ENCODE results near the gene PM20D2.
"Not testable (repeated sequence)": the region's sequence is repeated elsewhere in the genome, so short reads cannot be mapped to it uniquely, and the experiment has no call there.

PM20D2 gene

GRCh38 chr6:89121934-89122333 lies 23.9 kb upstream of the PM20D2 start:
- no peaks in the 10 kb centered on the region for H3K9me2 ChIP-seq (replicated peaks; ENCODE audit: low read depth, low read length)
- TF ChIP-seq CTCF (conservative IDR thresholded peaks at IDR 0.05; ENCODE audit: low read length) (no peak), EZH2phosphoT487 (IDR thresholded peaks at IDR 0.05; ENCODE audit: borderline replicate concordance) (no peak)
- no peak overlapping the region for H3K4me2 ChIP-seq (ENCODE audit: low read depth, low read length, poor library complexity, severe bottlenecking)
- H3K36me3 ChIP-seq (ENCODE audit: insufficient read depth, low read length), result no peaks in the 10 kb centered on the region
- no peaks in the 10 kb centered on the region for H3F3A ChIP-seq (ENCODE audit: low read depth)
- no peak overlapping the region for H2AFZ ChIP-seq (ENCODE audit: low read length)
- H3K4me3 ChIP-seq (ENCODE audit: low read length, poor library complexity, severe bottlenecking), result no peak overlapping the region
- H3K9me3 ChIP-seq (ENCODE audit: insufficient read depth, low read depth, low read length), result no peaks in the 10 kb centered on the region
- no peak overlapping the region for H3K9ac ChIP-seq (ENCODE audit: low read depth, low read length, poor library complexity, severe bottlenecking)
- H3K4me1 ChIP-seq (ENCODE audit: insufficient read depth, low read length, poor library complexity, severe bottlenecking), result no peaks in the 10 kb centered on the region
- no peaks in the 10 kb centered on the region for H3K27me3 ChIP-seq (ENCODE audit: insufficient read depth, low read length, poor library complexity, severe bottlenecking)
- no peaks in the 10 kb centered on the region for H4K20me1 ChIP-seq (ENCODE audit: insufficient read depth, low read length, poor library complexity, severe bottlenecking)
- H3K79me2 ChIP-seq (ENCODE audit: insufficient read depth, low read length), result no peaks in the 10 kb centered on the region

- Histone ChIP-seq H3K9ac (ENCODE audit: low read depth, low read length, poor library complexity, severe bottlenecking) (no peak overlapping the region), H2AFZ (ENCODE audit: low read length) (no peak overlapping the region), H3K4me1 (ENCODE audit: insufficient read depth, low read length, poor library complexity, severe bottlenecking) (no peaks in the 10 kb centered on the region), H3K36me3 (ENCODE audit: insufficient read depth, low read length) (no peaks in the 10 kb centered on the region), H3F3A (ENCODE audit: low read depth) (no peaks in the 10 kb centered on the region), H4K20me1 (ENCODE audit: insufficient read depth, low read length, poor library complexity, severe bottlenecking) (no peaks in the 10 kb centered on the region), H3K9me2 (replicated peaks; ENCODE audit: low read depth, low read length) (no peaks in the 10 kb centered on the region), H3K9me3 (ENCODE audit: insufficient read depth, low read depth, low read length) (no peaks in the 10 kb centered on the region), H3K4me2 (ENCODE audit: low read depth, low read length, poor library complexity, severe bottlenecking) (no peak overlapping the region), H3K79me2 (ENCODE audit: insufficient read depth, low read length) (no peaks in the 10 kb centered on the region), H3K27me3 (ENCODE audit: insufficient read depth, low read length, poor library complexity, severe bottlenecking) (no peaks in the 10 kb centered on the region), H3K4me3 (ENCODE audit: low read length, poor library complexity, severe bottlenecking) (no peak overlapping the region)
- TF ChIP-seq EZH2phosphoT487 (IDR thresholded peaks at IDR 0.05; ENCODE audit: borderline replicate concordance) (no peak), CTCF (conservative IDR thresholded peaks at IDR 0.05; ENCODE audit: low read length) (peak; percentile 80)
Measured at GRCh38 chr6:89122625-89123024, 23.2 kb upstream of the PM20D2 start.

- not testable (repeated sequence) for H3K27me3 ChIP-seq (ENCODE audit: insufficient read depth, low read length, poor library complexity, severe bottlenecking); H3K4me3 ChIP-seq (ENCODE audit: low read length, poor library complexity, severe bottlenecking); H3K4me1 ChIP-seq (ENCODE audit: insufficient read depth, low read length, poor library complexity, severe bottlenecking); H3F3A ChIP-seq (ENCODE audit: low read depth); H2AFZ ChIP-seq (ENCODE audit: low read length); H3K9me3 ChIP-seq (ENCODE audit: insufficient read depth, low read depth, low read length); H4K20me1 ChIP-seq (ENCODE audit: insufficient read depth, low read length, poor library complexity, severe bottlenecking); H3K9ac ChIP-seq (ENCODE audit: low read depth, low read length, poor library complexity, severe bottlenecking); H3K9me2 ChIP-seq (replicated peaks; ENCODE audit: low read depth, low read length); H3K79me2 ChIP-seq (ENCODE audit: insufficient read depth, low read length); H3K36me3 ChIP-seq (ENCODE audit: insufficient read depth, low read length); H3K4me2 ChIP-seq (ENCODE audit: low read depth, low read length, poor library complexity, severe bottlenecking)
Measured at GRCh38 chr6:89128256-89128671, 17.6 kb upstream of the PM20D2 start.

GRCh38 chr6:89131599-89131998 lies 14.3 kb upstream of the PM20D2 start:
- Histone ChIP-seq H2AFZ (ENCODE audit: low read length) (no peak overlapping the region), H3K9me3 (ENCODE audit: insufficient read depth, low read depth, low read length) (no peaks in the 10 kb centered on the region), H3K4me1 (ENCODE audit: insufficient read depth, low read length, poor library complexity, severe bottlenecking) (no peaks in the 10 kb centered on the region), H3K4me2 (ENCODE audit: low read depth, low read length, poor library complexity, severe bottlenecking) (no peak overlapping the region), H3K27me3 (ENCODE audit: insufficient read depth, low read length, poor library complexity, severe bottlenecking) (no peaks in the 10 kb centered on the region), H3K36me3 (ENCODE audit: insufficient read depth, low read length) (no peaks in the 10 kb centered on the region), H3K9me2 (replicated peaks; ENCODE audit: low read depth, low read length) (no peaks in the 10 kb centered on the region), H3K9ac (ENCODE audit: low read depth, low read length, poor library complexity, severe bottlenecking) (no peak overlapping the region), H3K79me2 (ENCODE audit: insufficient read depth, low read length) (no peaks in the 10 kb centered on the region), H3K4me3 (ENCODE audit: low read length, poor library complexity, severe bottlenecking) (no peak overlapping the region), H4K20me1 (ENCODE audit: insufficient read depth, low read length, poor library complexity, severe bottlenecking) (no peaks in the 10 kb centered on the region), H3F3A (ENCODE audit: low read depth) (no peaks in the 10 kb centered on the region)
- TF ChIP-seq CTCF (conservative IDR thresholded peaks at IDR 0.05; ENCODE audit: low read length) (no peak), EZH2phosphoT487 (IDR thresholded peaks at IDR 0.05; ENCODE audit: borderline replicate concordance) (no peak)
